Pulmonary artery endothelial cell (primary cell): Measurements from ENCODE around the gene LYG1. TPM values are rescaled to one million over a fixed set of nuclear protein-coding genes. Genes with fewer than 3 reads are reported as not detected.

Source experiments
- DNase-seq: peaks from one replicate; pipeline ENCODE4 v3.0.0-alpha.2; 2011; ENCODE audit warnings: low read depth, low spot score
- total RNA-seq: library from RNA; depleted of rRNA; stranded (reverse); fragments of >200 nt; gene quantifications from 2 replicates; pipeline ENCODE4 v1.2.3, GENCODE V29; 2014

Gene LYG1
- total RNA-seq, 1 donor from 2014 or later = 0.26 TPM

GRCh38 chr2:99275882-99276281 is 25.1 kb downstream of the LYG1 start:
- no peak for DNase-seq

GRCh38 chr2:99261242-99261641 is 39.8 kb downstream of the LYG1 start:
- no peak for DNase-seq

GRCh38 chr2:99260184-99260583 is 40.8 kb downstream of the LYG1 start:
- no peak for DNase-seq

- no peak for DNase-seq
Observed at GRCh38 chr2:99259465-99259864, 41.5 kb downstream of the LYG1 start.

- no peak for DNase-seq
Observed at GRCh38 chr2:99256677-99257076, 44.3 kb downstream of the LYG1 start.

- no peak for DNase-seq
Observed at GRCh38 chr2:99255491-99256318, 45.3 kb downstream of the LYG1 start, which contains the start of gene LYG2. Gene LYG2 (minus strand): TSS chr2:99255666. CDS start chr2:99254260, 1,406 bp downstream.

- DNase-seq = no peak
Observed at GRCh38 chr2:99249951-99250350, 51.0 kb downstream of the LYG1 start.

- DNase-seq = no peak
Observed at GRCh38 chr2:99242151-99242550, 58.8 kb downstream of the LYG1 start.

GRCh38 chr2:99240431-99240830 is 60.6 kb downstream of the LYG1 start:
- no peak for DNase-seq

- DNase-seq = no peak
Observed at GRCh38 chr2:99238599-99238998, 62.4 kb downstream of the LYG1 start.

Other genes starting within 250 kb of the LYG1 start
- 0.07 and 0.28 TPM in 2 replicates for gene C2orf15, start 159.5 kb downstream of the LYG1 start, total RNA-seq
- 1.3 and 2.4 TPM in 2 replicates for gene TSGA10, start 146.3 kb downstream of the LYG1 start, total RNA-seq
- 4.8 and 9.1 TPM in 2 replicates for gene LIPT1, start 146.2 kb downstream of the LYG1 start, total RNA-seq
- gene MITD1, start 120.1 kb downstream of the LYG1 start, total RNA-seq = 23.7 and 26.5 TPM in 2 replicates
- gene MRPL30, start 120.0 kb downstream of the LYG1 start, total RNA-seq = 44.5 and 48.9 TPM in 2 replicates
- not detected in 2 replicates for gene LYG2, start 45.5 kb downstream of the LYG1 start, total RNA-seq
- 72.6 and 82.5 TPM in 2 replicates for gene TXNDC9, start 35.1 kb upstream of the LYG1 start, total RNA-seq
- 28.9 and 33.3 TPM in 2 replicates for gene EIF5B, start 36.2 kb upstream of the LYG1 start, total RNA-seq
- 32.1 and 35.2 TPM in 2 replicates for gene REV1, start 188.8 kb upstream of the LYG1 start, total RNA-seq